Neuron (in vitro differentiated cells): ENCODE measurements around the gene PPP1R36.

ENCODE experiments used
- H2AFZ ChIP-seq: one replicate; pipeline ENCODE4 v1.6.1; 2013; ENCODE audit warnings: low read depth, mild to moderate bottlenecking, inconsistent platforms, low read length, moderate library complexity
- H3K27me3 ChIP-seq: one replicate; pipeline ENCODE4 v1.6.1; 2013; ENCODE audit warnings: low read length; ENCODE audit not compliant: insufficient read depth
- H3K36me3 ChIP-seq: one replicate; pipeline ENCODE4 v1.6.1; 2013; ENCODE audit warnings: low read length; ENCODE audit not compliant: insufficient read depth
- H3K4me1 ChIP-seq: one replicate; pipeline ENCODE4 v1.6.1; 2013; ENCODE audit warnings: low read length; ENCODE audit not compliant: insufficient read depth
- H3K4me3 ChIP-seq: 2 replicates; pipeline ENCODE4 v1.5.1; 2013; ENCODE audit warnings: mild to moderate bottlenecking, low read length, moderate library complexity
- H3K9me3 ChIP-seq: one replicate; pipeline ENCODE4 v1.6.1; 2013; ENCODE audit warnings: low read length

The PPP1R36 gene, protein sequence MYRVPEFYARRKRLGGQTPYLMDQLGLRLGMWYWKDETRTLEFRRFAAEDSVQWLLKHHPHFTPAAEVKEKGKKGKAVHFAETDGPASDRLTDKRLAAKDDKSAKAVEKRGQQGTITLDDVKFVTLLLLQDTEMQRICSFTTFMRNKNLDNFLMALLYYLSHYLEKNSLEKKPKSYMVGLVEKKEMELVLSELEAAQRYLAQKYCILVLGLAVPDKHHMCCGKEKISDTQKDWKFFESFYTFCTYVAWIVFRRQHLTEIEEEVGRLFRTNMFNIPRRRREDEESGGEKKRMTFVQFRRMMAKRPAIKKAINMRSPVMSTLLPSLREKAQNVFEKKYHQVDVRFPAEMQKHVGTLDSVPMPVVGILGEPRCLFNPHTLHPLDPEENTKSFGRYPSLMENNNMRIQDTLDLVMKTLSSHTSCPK

DNA sequence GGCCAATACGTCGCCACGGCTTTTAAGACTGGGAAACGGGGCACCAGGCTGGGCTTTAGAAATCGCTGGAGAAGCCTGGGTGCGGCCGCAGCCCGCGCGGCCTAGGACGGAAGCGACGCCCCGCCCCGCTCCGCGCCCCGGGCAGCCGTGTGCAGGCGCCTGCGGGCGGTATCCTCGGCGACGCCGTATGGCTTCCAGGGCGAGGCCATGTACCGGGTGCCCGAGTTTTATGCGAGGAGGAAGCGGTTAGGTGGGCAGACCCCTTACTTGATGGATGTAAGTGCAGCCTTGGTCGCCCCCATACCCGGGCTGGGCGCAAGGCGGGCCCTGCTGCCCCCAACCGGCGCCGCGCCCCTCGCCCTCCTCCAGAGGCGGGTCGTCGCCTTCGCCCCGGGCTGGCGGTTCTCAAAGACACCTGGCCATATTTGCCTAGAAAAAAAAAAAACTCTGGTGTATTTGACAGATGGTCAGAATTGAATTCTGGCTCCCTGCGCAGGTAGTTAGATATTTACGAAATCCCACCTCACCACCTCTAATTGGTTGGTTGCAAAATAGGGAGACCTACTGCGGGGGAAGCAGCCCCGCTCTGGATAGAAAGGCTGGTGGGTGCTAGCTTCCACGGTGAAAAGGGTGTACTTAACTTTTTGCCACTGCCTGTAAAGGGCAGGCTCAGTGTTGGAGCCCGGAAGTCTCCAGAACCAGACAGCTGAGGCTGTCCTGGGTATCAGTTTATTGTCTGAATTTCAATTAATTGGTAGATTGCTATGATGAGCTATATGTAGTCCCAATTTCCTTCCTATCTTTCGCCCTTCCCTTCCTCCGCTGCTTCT is at the start of gene PPP1R36:
Gene PPP1R36, plus strand, starts transcription at position 171 of the 830 bp plus-strand sequence. Its CDS starts 37 bp downstream, at position 208.
- no peak within 1 kb of the TSS for H2AFZ ChIP-seq
- no peaks in the 10 kb centered on the region for H3K4me1 ChIP-seq
- peaks cover 16% of the 10 kb centered on the region for H3K27me3 ChIP-seq
- no peaks in the 10 kb centered on the region for H3K9me3 ChIP-seq
- H3K4me3 ChIP-seq: peak within 1 kb of the TSS; percentile 39
- H3K36me3 ChIP-seq: no peaks in the 10 kb centered on the region

DNA sequence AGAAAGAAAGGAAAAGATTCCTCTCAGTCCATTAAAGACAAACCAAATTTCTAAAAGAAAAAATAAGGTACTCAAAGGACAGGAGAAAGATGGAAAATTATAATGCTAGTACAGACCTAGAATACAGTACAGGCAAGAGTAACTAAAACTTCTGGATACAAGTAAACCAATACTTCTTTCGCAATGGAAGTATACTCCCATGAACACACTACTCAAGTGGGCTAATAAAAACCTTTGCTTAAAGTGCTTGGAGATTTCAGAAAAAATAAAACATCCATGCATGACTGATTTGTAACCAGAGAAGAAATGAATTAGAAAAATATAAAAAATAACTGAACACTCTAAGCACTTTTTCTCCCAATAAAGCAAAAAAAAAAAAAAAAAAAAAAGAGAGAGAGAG is 49.7 kb upstream of the PPP1R36 start:
- Histone ChIP-seq H2AFZ (no peak overlapping the region), H3K4me1 (peaks cover 18% of the 10 kb centered on the region), H3K4me3 (no peak overlapping the region), H3K27me3 (no peaks in the 10 kb centered on the region), H3K9me3 (no peaks in the 10 kb centered on the region), H3K36me3 (peaks cover 3% of the 10 kb centered on the region)

DNA sequence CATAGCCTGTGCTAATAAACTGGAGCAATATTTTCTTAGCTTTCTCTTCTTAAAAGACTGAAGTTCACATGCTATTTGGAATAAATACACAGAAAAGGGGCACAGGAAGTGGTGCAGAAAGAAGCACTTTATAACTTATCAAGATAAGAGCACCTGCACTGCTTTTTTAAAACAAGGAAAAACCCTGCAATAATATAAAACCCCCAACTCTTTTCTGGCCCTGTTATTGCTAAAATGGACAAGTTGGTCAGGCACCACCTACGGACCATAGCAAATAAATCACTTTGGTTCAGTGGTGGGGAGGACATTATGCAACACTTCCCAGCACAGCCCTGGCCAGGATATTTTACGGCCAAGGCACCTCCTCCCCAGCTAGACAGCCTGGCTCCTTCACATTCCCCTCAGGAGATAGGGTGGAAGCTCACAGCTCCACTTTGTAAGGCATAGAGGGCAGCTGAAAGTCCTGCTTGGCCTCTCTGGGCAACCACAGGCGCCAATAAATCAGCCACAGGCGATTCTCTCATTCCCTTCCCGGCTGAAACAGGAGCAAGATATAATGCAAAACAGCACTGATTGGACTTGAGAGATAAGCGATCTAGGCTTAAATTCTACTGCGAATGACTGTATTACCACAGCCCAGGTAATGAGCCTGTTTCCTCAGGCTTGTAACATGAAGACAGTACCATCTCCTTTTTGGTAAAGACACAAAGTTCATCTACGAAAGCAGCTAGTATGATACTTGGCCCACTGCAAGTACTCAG is 48.2 kb upstream of the PPP1R36 start:
- H3K4me1 ChIP-seq: peaks cover 27% of the 10 kb centered on the region
- H3K36me3 ChIP-seq: no peaks in the 10 kb centered on the region
- no peaks in the 10 kb centered on the region for H3K9me3 ChIP-seq
- peak overlapping the region; percentile 66 for H3K4me3 ChIP-seq
- no peaks in the 10 kb centered on the region for H3K27me3 ChIP-seq
- H2AFZ ChIP-seq: no peak overlapping the region

DNA sequence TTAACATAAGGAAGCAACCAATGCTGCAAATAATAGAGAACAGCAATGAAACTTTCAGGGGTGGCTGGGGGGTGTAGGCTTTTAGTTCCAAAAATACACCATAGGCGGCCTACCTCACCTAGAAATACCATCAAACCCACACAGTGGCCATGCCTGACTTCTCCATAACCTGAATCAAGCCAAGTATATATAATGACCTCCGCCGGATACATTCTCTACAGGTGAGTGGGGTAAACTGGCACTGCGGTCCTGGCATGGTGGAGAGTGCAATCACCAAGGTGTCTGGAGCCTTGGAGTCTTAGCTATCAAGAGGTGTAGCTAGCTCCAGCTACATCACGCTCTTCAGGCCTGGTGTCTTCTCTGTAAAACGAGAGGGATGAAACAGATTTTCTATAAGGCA is 47.3 kb upstream of the PPP1R36 start:
- H3K27me3 ChIP-seq: no peaks in the 10 kb centered on the region
- H2AFZ ChIP-seq: no peak overlapping the region
- peak overlapping the region; percentile 66 for H3K4me3 ChIP-seq
- peaks cover 34% of the 10 kb centered on the region for H3K4me1 ChIP-seq
- H3K9me3 ChIP-seq: no peaks in the 10 kb centered on the region
- H3K36me3 ChIP-seq: no peaks in the 10 kb centered on the region

DNA sequence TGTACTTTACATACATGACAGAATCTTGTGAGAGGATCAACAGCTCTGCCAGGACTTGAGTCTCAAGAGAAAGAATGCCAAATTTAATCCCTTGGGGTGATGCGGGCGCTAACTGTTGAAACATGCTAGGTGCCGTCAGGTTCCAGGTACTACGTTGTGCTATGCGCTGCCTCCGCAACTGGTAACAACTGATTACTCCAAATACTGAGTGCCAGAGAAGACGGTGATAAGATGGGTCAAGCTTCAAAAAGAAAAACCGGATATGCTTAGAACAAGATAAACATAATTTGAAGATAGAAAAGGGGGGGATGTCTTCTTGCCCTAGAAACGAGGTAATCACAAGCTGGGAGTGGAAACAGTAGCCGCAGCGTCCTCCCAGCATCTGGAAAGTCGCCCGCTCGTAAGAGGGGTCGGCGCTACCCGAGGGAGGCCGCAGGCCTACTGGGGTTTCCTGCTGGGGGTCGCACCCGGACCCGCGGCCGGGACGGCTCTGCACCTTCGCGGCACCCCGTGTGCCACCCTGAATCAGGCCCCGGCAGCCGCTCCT is 46.8 kb upstream of the PPP1R36 start:
- peak overlapping the region; percentile 72 for H2AFZ ChIP-seq
- H3K4me1 ChIP-seq: peaks cover 35% of the 10 kb centered on the region
- H3K36me3 ChIP-seq: no peaks in the 10 kb centered on the region
- no peaks in the 10 kb centered on the region for H3K27me3 ChIP-seq
- H3K4me3 ChIP-seq: peak overlapping the region; percentile 66
- H3K9me3 ChIP-seq: no peaks in the 10 kb centered on the region

DNA sequence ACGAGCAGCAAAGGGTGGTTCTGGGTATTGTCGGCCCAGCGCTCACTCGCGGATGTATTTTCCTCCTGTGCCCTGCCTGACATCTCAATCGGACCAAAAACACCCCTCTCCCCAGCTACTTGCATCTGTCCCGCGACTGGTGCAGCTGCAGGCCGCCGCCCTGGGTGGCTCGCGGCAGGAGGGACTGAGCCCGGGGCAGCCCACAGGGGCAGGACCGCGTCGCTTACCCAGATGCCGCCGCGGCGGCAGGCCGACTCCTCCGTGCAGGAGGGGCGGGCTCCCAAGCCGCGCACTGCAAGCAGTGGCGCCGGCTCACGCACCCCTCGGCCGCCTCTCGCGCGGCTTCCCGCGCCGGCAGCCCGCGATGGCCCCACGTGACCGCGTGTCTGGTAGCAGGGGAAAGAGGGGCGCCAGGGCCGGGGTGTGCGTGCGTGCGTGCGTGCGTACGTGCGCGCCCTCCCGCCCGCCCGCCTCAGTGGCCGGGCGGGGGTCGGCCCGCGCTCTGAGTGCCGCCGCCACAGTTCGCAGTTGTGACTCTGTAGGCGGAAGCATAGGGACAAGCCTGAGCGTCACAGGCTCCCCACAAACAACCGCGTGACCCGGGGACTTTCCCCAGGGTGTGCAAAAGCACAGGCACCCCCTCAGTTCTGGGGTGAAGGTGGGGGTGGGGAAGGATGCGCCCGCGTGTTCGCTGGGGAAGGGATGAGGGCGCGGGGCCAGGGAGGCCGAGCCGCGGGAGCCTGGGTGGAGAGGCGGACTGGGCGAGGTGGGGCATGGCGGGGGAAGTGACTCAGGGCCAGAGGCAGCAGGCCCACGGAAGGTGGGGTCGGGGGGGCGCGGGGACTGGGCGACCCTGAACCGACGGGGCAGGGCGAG is 46.1 kb upstream of the PPP1R36 start, which contains the start of gene ZBTB25:
Gene ZBTB25, minus strand, starts transcription at position 405 of the 876 bp plus-strand sequence. CDS start 13,305 bp downstream, outside the sequence.
- no peaks in the 10 kb centered on the region for H3K9me3 ChIP-seq
- peaks cover 35% of the 10 kb centered on the region for H3K4me1 ChIP-seq
- no peaks in the 10 kb centered on the region for H3K36me3 ChIP-seq
- no peaks in the 10 kb centered on the region for H3K27me3 ChIP-seq
- H3K4me3 ChIP-seq: peak within 1 kb of the TSS; percentile 66
- peak within 1 kb of the TSS; percentile 72 for H2AFZ ChIP-seq

DNA sequence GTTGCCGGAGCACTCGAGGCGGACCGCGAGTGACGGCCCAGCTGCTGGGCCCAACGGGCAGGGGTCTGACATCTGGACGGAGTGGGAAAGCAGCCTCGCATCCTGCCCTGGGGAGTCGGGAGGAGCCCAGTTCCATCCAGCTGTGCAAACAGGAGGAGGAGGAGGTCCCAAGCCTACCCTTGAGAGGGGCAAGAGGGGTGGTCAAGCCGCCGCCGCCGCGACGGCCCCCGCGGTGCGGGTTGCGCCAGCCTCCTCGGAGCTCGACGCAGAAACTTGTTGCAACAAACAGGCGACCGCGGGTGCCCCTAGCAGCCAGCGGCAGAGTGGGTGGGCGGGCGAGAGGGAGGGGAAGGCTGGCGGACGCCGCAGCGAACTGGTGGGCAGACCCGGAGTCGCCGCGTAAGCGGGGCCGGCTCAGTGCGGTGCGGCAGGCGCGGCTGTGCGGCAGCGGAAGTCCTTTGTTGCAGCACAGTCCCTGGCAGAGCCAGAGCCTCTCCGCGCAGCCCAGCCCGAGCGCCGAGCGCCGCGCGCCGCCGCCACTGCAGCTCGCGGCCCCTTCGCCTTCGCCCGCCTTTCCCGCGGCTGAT is 45.4 kb upstream of the PPP1R36 start, which contains the start of gene ZBTB1:
Gene ZBTB1, plus strand, starts transcription at position 461 of the 587 bp plus-strand sequence. CDS start 16,735 bp downstream, outside the sequence.
- H3K9me3 ChIP-seq: no peaks in the 10 kb centered on the region
- H3K27me3 ChIP-seq: no peaks in the 10 kb centered on the region
- no peaks in the 10 kb centered on the region for H3K36me3 ChIP-seq
- peak within 1 kb of the TSS; percentile 72 for H2AFZ ChIP-seq
- H3K4me1 ChIP-seq: peaks cover 35% of the 10 kb centered on the region
- peak within 1 kb of the TSS; percentile 66 for H3K4me3 ChIP-seq

DNA sequence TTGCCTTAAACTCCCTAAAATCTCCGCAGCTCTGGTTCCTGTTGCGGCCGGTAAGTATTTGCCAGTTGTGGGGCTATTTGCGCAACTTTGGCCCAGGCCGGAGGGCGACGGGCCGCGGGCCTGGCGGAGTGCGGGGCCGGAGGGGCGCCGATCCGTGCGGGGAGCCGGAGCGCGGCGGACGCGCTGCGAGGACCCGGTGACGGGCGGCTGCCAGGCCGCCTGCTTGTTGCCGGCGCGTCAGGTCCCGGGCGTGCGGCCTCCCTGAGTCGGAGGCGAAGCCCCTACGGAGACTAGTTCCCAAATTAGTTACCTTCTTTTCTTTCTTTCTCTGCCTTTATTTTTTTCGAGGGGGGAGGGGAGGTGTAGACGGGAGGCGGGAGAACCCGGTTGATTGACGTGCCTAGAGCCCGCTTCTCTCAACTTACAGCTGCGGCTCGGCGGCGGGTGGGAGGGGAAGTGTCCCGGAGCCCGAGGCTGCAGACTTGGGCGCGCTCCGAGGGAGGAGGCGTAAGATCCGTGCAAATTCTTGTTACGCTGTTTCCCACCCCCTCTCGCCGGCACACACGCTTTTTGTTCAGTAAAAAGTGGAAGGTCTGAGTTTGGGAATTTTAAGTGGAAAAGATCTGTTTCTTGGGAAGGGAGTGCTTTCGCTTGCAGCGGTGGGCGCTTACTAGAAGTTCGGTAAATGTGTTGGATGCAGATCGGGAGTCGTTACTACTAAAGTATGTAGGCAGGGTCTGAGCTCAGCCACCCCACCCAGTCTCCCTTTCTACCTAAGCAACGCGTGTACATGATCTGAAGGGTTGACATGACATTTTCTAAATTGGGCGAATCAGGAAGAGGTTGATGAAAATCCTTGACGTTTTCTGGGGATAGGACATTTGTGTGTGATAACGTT is 44.6 kb upstream of the PPP1R36 start:
- no peaks in the 10 kb centered on the region for H3K27me3 ChIP-seq
- peak overlapping the region; percentile 65 for H2AFZ ChIP-seq
- peak overlapping the region; percentile 66 for H3K4me3 ChIP-seq
- peaks cover 35% of the 10 kb centered on the region for H3K4me1 ChIP-seq
- no peaks in the 10 kb centered on the region for H3K9me3 ChIP-seq
- no peaks in the 10 kb centered on the region for H3K36me3 ChIP-seq

DNA sequence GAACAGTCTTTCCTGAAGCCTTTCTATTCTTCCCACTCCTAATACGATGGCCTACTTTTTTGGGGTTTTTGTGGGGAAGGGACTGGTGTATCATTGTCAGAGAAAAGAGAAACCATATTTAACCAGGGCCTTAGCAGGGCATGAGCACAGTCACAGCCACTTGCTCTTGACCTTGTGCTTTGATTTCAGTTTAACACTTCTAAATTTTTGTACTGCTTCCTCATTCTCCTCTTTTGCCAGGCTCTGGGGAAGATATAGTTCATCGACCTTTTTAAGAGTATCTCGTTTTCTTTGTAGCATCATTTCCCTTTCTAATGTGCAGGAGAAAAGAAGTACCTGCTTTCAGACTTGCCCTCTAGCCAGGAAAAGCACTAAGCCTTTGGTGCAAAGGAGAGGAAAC is 43.0 kb upstream of the PPP1R36 start:
- H3K4me3 ChIP-seq: peak overlapping the region; percentile 3
- H3K36me3 ChIP-seq: no peaks in the 10 kb centered on the region
- H3K4me1 ChIP-seq: peaks cover 28% of the 10 kb centered on the region

DNA sequence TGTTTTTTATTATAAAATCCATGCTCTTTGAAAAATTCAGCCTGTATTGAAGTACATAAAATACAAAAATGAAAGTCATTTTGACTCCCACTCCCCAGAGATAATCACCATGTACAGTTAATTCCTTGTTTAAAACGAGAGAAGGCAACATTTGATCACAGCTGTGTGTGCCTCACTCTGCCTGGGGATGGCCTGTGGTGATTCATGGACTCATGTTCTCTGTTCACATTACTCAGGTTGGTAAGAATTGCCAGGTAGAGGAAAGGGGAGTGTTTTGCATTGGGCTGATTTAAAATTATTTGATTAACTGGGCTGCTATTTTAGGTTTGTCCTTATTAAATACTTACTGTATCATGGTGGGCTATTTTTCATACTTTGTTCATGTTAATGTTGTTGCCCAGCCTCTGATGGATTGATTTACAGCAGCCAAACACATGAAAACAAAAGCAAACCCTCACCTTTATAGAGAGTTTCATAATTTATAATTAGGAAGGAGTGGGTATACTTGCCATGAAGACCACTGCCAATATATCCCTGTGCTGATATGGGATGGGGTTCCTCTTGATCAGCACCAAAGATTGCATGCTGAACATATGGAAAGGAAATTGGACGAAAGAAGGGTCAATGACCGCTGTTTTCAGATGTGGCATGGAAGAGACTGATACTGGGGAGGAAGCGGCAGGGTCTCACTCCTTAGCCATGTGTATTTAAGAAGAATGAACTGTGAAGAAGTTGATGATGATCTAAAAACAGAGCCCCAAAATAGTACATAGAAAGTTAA is 42.2 kb upstream of the PPP1R36 start:
- Histone ChIP-seq H3K36me3 (no peaks in the 10 kb centered on the region), H2AFZ (no peak overlapping the region), H3K9me3 (no peaks in the 10 kb centered on the region), H3K4me1 (peaks cover 19% of the 10 kb centered on the region), H3K27me3 (no peaks in the 10 kb centered on the region), H3K4me3 (no peak overlapping the region)

More for the DNA sequence above, 43.0 kb upstream of the PPP1R36 start:
- Histone ChIP-seq H3K9me3 (no peaks in the 10 kb centered on the region), H3K27me3 (no peaks in the 10 kb centered on the region), H2AFZ (no peak overlapping the region)
